ENCODE measurements around the gene MDH1B.

DNA sequence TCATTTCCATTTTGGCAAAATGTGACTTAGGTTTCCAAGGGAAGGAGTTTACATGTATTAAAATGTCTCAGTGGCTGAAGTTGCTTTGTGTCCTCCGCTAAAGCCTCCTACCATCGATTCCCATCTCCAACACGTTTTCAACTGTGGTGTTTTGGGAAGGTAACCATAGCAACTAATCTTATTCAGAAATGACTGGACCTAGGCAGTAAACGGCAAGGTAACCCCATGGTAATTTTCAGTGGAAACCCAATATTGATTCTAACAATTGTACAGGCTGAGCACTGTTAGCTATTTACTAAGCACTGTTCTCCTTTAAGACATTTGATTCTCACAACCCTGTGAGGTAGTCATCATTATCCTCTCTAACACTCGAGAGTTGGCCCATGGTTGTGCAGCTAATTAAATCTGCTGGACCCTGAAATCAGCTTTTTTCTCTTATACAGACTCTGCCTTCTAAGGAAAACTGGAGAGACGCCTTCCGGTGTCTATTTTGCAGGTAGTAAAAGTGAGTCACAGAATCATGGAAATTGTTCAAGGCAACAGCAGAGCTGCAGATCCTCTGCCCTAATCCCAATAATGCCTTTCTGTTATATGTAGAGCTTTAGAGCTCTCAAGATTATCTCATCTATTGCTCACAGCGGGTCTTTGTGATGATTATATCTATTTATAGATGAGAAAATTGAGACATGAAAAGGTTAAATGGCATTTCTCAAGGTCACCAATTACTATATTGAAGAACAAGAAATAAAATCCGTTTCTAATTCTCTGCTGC, 36.5 kb upstream of the MDH1B start:
- no peak for TF ChIP-seq ZNF274 (IDR thresholded peaks at IDR 0.05; ENCODE audit: low read depth, low read length)
- no peak for TF ChIP-seq YY1 (IDR thresholded peaks at IDR 0.05; ENCODE audit: insufficient read depth, insufficient read length)

Data from NT2/D1 (cell line).